Activated naive CD8-positive, alpha-beta T cell treated with anti-CD3 and anti-CD28 coated beads, Interleukin-2, amount 50 U/mL, for 16 hours (primary cell): ENCODE measurements around the gene MYBPH.

Experiments
- DNase-seq: peaks from one replicate; pipeline ENCODE4 v3.0.0-alpha.2; 2020; ENCODE audit warnings: low read depth, low spot score

MYBPH gene

GRCh38 chr1:203199816-203200571 is 24.4 kb upstream of the MYBPH start:
- DNase-seq: no peak

GRCh38 chr1:203199481-203199815 is 23.8 kb upstream of the MYBPH start:
- no peak for DNase-seq

- no peak for DNase-seq
Measured at GRCh38 chr1:203199002-203199401, 23.4 kb upstream of the MYBPH start.

GRCh38 chr1:203197625-203198024 is 22.0 kb upstream of the MYBPH start:
- DNase-seq: no peak

- DNase-seq: no peak
Measured at GRCh38 chr1:203196371-203196770, 20.7 kb upstream of the MYBPH start.

GRCh38 chr1:203190949-203191348 is 15.3 kb upstream of the MYBPH start:
- DNase-seq: no peak

GRCh38 chr1:203189951-203190352 is 14.3 kb upstream of the MYBPH start:
- DNase-seq: no peak

- no peak for DNase-seq
Measured at GRCh38 chr1:203188686-203189232, 13.1 kb upstream of the MYBPH start.

- no peak for DNase-seq
Measured at GRCh38 chr1:203187689-203188264, 12.2 kb upstream of the MYBPH start.

GRCh38 chr1:203187304-203187685 is 11.7 kb upstream of the MYBPH start:
- DNase-seq: no peak

- DNase-seq: no peak
Measured at GRCh38 chr1:203186446-203187303, 11.0 kb upstream of the MYBPH start, which contains the start of gene CHI3L1. Gene CHI3L1, minus strand, starts transcription at chr1:203186704. Its CDS starts 81 bp downstream, at chr1:203186623.

- no peak for DNase-seq
Measured at GRCh38 chr1:203186091-203186445, 10.4 kb upstream of the MYBPH start.

- no peak for DNase-seq
Measured at GRCh38 chr1:203185585-203185984, 10.0 kb upstream of the MYBPH start.

- DNase-seq: no peak
Measured at GRCh38 chr1:203185061-203185461, 9.4 kb upstream of the MYBPH start.

GRCh38 chr1:203184467-203184866 is 8.8 kb upstream of the MYBPH start:
- DNase-seq: no peak

- no peak for DNase-seq
Measured at GRCh38 chr1:203183828-203184227, 8.2 kb upstream of the MYBPH start.

GRCh38 chr1:203182387-203182953 is 6.8 kb upstream of the MYBPH start:
- DNase-seq: no peak

GRCh38 chr1:203181586-203182386 is 6.2 kb upstream of the MYBPH start:
- DNase-seq: no peak

GRCh38 chr1:203180611-203181330 is 5.1 kb upstream of the MYBPH start:
- DNase-seq: no peak

GRCh38 chr1:203179667-203180005 is 4.0 kb upstream of the MYBPH start:
- no peak for DNase-seq
